Kidney tubule cell (primary cell): ENCODE measurements around the gene DNAJC4.

Source experiments
- DNase-seq: peaks from one replicate; pipeline ENCODE4 v3.0.0-alpha.2; 2018; ENCODE audit warnings: low spot score

DNAJC4 gene

GRCh38 chr11:64258356-64258755, 28.0 kb downstream of the DNAJC4 start:
- DNase-seq: no peak

- DNase-seq: no peak
Measured at GRCh38 chr11:64258946-64259532, 28.7 kb downstream of the DNAJC4 start.

- DNase-seq: no peak
Measured at GRCh38 chr11:64259533-64260067, 29.3 kb downstream of the DNAJC4 start.

GRCh38 chr11:64260147-64260708, 29.9 kb downstream of the DNAJC4 start:
- no peak for DNase-seq

GRCh38 chr11:64261556-64262080, 31.3 kb downstream of the DNAJC4 start:
- no peak for DNase-seq

- DNase-seq: no peak
Measured at GRCh38 chr11:64262271-64263002, 32.1 kb downstream of the DNAJC4 start.

- DNase-seq: peak; percentile 29
Measured at GRCh38 chr11:64263021-64263946, 32.9 kb downstream of the DNAJC4 start.

GRCh38 chr11:64263947-64264317, 33.6 kb downstream of the DNAJC4 start:
- no peak for DNase-seq

- DNase-seq: no peak
Measured at GRCh38 chr11:64264371-64264852, 34.1 kb downstream of the DNAJC4 start.

GRCh38 chr11:64265176-64266160, 35.1 kb downstream of the DNAJC4 start:
- DNase-seq: no peak

- DNase-seq: no peak
Measured at GRCh38 chr11:64266339-64266738, 36.0 kb downstream of the DNAJC4 start.

GRCh38 chr11:64267207-64267945, 37.0 kb downstream of the DNAJC4 start:
- no peak for DNase-seq

GRCh38 chr11:64268025-64268892, 37.9 kb downstream of the DNAJC4 start:
- no peak for DNase-seq

- peak; percentile 77 for DNase-seq
Measured at GRCh38 chr11:64268893-64269539, 38.7 kb downstream of the DNAJC4 start.

GRCh38 chr11:64269540-64270220, 39.3 kb downstream of the DNAJC4 start:
- peak; percentile 100 for DNase-seq

- DNase-seq: no peak
Measured at GRCh38 chr11:64275031-64275800, 44.9 kb downstream of the DNAJC4 start.

GRCh38 chr11:64275841-64276240, 45.5 kb downstream of the DNAJC4 start:
- DNase-seq: no peak
